ENCODE results near the gene EIF4G3. TPM values are rescaled to one million over a fixed set of nuclear protein-coding genes. Genes with fewer than 3 reads are reported as not detected.

The EIF4G3 gene
- total and polyA plus RNA-seq, 10 of the 15 experiments (the other 5 are each of a cell fraction or from before 2014, with no cell fraction given), result 7.4 to 45.1 (median 29.1) TPM

DNA sequence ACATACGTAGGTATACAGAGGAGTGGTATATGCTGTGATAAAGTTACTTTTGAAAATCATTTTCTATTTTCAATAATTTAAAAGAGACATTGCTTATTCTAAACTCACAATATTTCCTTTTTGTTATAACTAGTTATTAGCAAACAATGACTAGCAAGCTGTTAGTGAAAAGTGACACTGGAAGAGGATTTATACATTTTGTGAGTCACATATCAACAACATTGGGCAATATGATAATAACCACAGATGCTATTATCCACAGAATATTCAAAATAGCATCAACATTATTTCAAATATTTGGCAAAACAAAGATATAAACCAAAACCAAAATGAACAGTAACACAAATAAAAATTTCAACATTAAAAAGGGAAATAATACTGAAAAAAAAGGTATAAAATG lies 285.6 kb downstream of the EIF4G3 start:
- peaks cover 2 to 8% of the 10 kb centered on the region in 2 experiments; a peak in 3 of 4 replicates for H3K36me3 ChIP-seq (ENCODE audit: control insufficient read depth in 2 of 2, insufficient read depth in 2 of 2, low read length in 1 of 2)
- no peaks in the 10 kb centered on the region for H3K79me2 ChIP-seq (ENCODE audit: control insufficient read depth, insufficient read depth, low read length)
- no peaks in the 10 kb centered on the region for H3K9me3 ChIP-seq (replicated peaks; ENCODE audit: control insufficient read depth, insufficient read depth, low read length)
- H3K4me1 ChIP-seq (ENCODE audit: control insufficient read depth, insufficient read depth, low read length), result no peaks in the 10 kb centered on the region
- SMC1A ChIA-PET (ENCODE audit: uncharacterized antibody, unreplicated experiment), result interaction anchor here (0.6 kb wide), 1 partner anchor 303 kb away, joined by 3 read pairs; no protein-coding TSS in a partner anchor
- in situ Hi-C loops (cut with MboI), result no loop called here
- no peaks in the 10 kb centered on the region for H4K20me1 ChIP-seq (ENCODE audit: control insufficient read depth, insufficient read depth)
- no peaks in the 10 kb centered on the region for H3K27me3 ChIP-seq (replicated peaks in 1 of 2; ENCODE audit: control insufficient read depth in 2 of 2, insufficient read depth in 2 of 2, low read length in 1 of 2)
- RAD21 ChIA-PET (ENCODE audit: unreplicated experiment), result no interaction called here
- TF ChIP-seq POLR2AphosphoS5 (IDR thresholded peaks at IDR 0.05; ENCODE audit: low read length), result no peak
- no peak for TF ChIP-seq ZZZ3 (IDR thresholded peaks at IDR 0.05; ENCODE audit: control insufficient read depth, insufficient read length, low read depth)
- TF ChIP-seq HDGF (IDR thresholded peaks at IDR 0.05), result no peak
- no peak for TF ChIP-seq POLR2A (IDR thresholded peaks at IDR 0.05; ENCODE audit: low read depth, low read length)
- TF ChIP-seq RFX5 (IDR thresholded peaks at IDR 0.05; ENCODE audit: low read depth, low read length), result no peak
- no peak overlapping the region for H2AFZ ChIP-seq (ENCODE audit: control insufficient read depth, low read depth, low read length)
- FAIRE-seq (no peak), ATAC-seq (no peak), DNase-seq (ENCODE audit: low read depth, low spot score) (no peak)
- no peak overlapping the region for H3K27ac ChIP-seq (ENCODE audit: control insufficient read depth, insufficient read depth)
- no peak overlapping the region for H3K9ac ChIP-seq (ENCODE audit: control insufficient read depth, insufficient read depth, low read length)
- no peak overlapping the region for H3K4me3 ChIP-seq
- 95% methylated on average over 1 of the region's 1 CpG for WGBS (ENCODE audit: insufficient coverage, insufficient replicate concordance, low lambda C conversion rate, missing lambda C conversion rate)
- POLR2A ChIA-PET, result interaction anchor here (0.7 kb wide), 1 partner anchor 293 kb away, joined by 4 read pairs; no protein-coding TSS in a partner anchor
- CTCF ChIA-PET, result interaction anchor here (0.6 to 1.0 kb wide), 3 partner anchors 9 to 304 kb away, joined by 3 read pairs; no protein-coding TSS in a partner anchor
- BruUV-seq (replicated peaks), result no TSS peak
- intact Hi-C loops (cut with micrococcal nuclease; ENCODE audit: unreplicated experiment), result no loop called here
- H3K4me2 ChIP-seq (ENCODE audit: control insufficient read depth, insufficient read depth), result no peak overlapping the region

GRCh38 chr1:20887246-20887645 lies 289.5 kb downstream of the EIF4G3 start:
- ChIA-PET CTCF (interaction anchor here (0.7 to 1.1 kb wide), 2 partner anchors 9 to 20 kb away, joined by 3 to 4 read pairs; no protein-coding TSS in a partner anchor), SMC1A (ENCODE audit: uncharacterized antibody, unreplicated experiment) (interaction anchor here (0.7 kb wide), 1 partner anchor 100 kb away, joined by 3 read pairs; no protein-coding TSS in a partner anchor), RAD21 (ENCODE audit: unreplicated experiment) (no interaction called here), POLR2A (no interaction called here)
- 97% methylated on average over 2 of the region's 2 CpGs for WGBS (ENCODE audit: insufficient coverage, insufficient replicate concordance, low lambda C conversion rate, missing lambda C conversion rate)
- no peaks in the 10 kb centered on the region for H3K9me3 ChIP-seq (replicated peaks; ENCODE audit: control insufficient read depth, insufficient read depth, low read length)
- DNase-seq (ENCODE audit: low read depth, low spot score) (no peak), ATAC-seq (no peak), FAIRE-seq (no peak)
- H3K27ac ChIP-seq (ENCODE audit: control insufficient read depth, insufficient read depth), result no peak overlapping the region
- peaks cover 0 to 2% of the 10 kb centered on the region in 2 experiments; a peak in 2 of 4 replicates for H3K36me3 ChIP-seq (ENCODE audit: control insufficient read depth in 2 of 2, insufficient read depth in 2 of 2, low read length in 1 of 2)
- TF ChIP-seq ELK1 (IDR thresholded peaks at IDR 0.05; ENCODE audit: low read depth, low read length) (no peak), NFIC (IDR thresholded peaks at IDR 0.05; ENCODE audit: low read depth, low read length) (no peak), TAF1 (IDR thresholded peaks at IDR 0.05; ENCODE audit: borderline replicate concordance, low read depth, low read length) (no peak), RELB (IDR thresholded peaks at IDR 0.05; ENCODE audit: low read depth) (no peak), MEF2B (IDR thresholded peaks at IDR 0.05; ENCODE audit: partially characterized antibody, poor library complexity, severe bottlenecking) (no peak)
- no peaks in the 10 kb centered on the region for H4K20me1 ChIP-seq (ENCODE audit: control insufficient read depth, insufficient read depth)
- no peak overlapping the region for H2AFZ ChIP-seq (ENCODE audit: control insufficient read depth, low read depth, low read length)
- no peaks in the 10 kb centered on the region for H3K79me2 ChIP-seq (ENCODE audit: control insufficient read depth, insufficient read depth, low read length)
- no peak overlapping the region for H3K4me2 ChIP-seq (ENCODE audit: control insufficient read depth, insufficient read depth)
- no peak overlapping the region for H3K4me3 ChIP-seq
- intact Hi-C loops (cut with micrococcal nuclease; ENCODE audit: unreplicated experiment) (no loop called here), in situ Hi-C loops (cut with MboI) (no loop called here)
- no peaks in the 10 kb centered on the region for H3K4me1 ChIP-seq (ENCODE audit: control insufficient read depth, insufficient read depth, low read length)
- no peaks in the 10 kb centered on the region for H3K27me3 ChIP-seq (replicated peaks in 1 of 2; ENCODE audit: control insufficient read depth in 2 of 2, insufficient read depth in 2 of 2, low read length in 1 of 2)
- BruUV-seq (replicated peaks), result no TSS peak
- H3K9ac ChIP-seq (ENCODE audit: control insufficient read depth, insufficient read depth, low read length), result no peak overlapping the region

Measured in GM12878 (cell line).